Measurements from ENCODE around the gene NR2E3. TPM values are rescaled to one million over a fixed set of nuclear protein-coding genes. Genes with fewer than 3 reads are reported as not detected.

Gene NR2E3
- total and polyA plus RNA-seq, 9 of the 15 experiments (the other 6 are each of a cell fraction or from before 2014, with no cell fraction given): not detected

DNA sequence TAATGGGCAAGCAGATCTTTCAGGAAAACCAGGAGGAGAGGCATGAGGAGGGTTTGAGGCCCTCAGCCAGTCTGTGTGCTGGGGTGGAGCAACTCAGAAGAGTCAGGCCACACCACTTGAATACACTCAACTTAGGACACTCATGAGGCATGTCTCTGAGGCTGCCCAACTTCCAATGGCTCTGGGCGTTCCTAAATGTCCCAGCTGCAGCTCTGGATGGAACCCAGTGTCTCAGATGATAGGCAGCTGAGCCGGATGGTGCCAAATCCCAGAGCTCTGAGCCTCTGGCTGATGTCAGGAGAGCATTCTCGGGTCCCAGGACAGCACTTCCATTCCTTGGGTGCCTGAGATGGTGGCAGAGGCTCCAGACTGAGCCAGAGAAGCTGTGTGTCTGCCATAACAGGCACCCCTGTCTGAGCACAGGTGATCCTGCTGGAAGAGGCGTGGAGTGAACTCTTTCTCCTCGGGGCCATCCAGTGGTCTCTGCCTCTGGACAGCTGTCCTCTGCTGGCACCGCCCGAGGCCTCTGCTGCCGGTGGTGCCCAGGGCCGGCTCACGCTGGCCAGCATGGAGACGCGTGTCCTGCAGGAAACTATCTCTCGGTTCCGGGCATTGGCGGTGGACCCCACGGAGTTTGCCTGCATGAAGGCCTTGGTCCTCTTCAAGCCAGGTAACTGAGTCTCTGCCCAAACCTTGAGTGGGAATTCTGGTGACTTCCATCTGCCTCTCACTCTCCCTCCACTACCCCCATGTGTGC lies 2.8 kb downstream of the NR2E3 start:
- no peaks in the 10 kb centered on the region for H3K4me1 ChIP-seq (replicated peaks in 1 of 2; ENCODE audit: control insufficient read depth in 2 of 2, insufficient read depth in 2 of 2, low read length in 2 of 2)
- H3K9me1 ChIP-seq (ENCODE audit: control insufficient read depth, insufficient read depth, low read length): no peaks in the 10 kb centered on the region
- FAIRE-seq (no peak), ATAC-seq (no peak), DNase-seq (ENCODE audit: extremely low read depth in 1 of 4, low spot score in 3 of 4) (no peak)
- intact Hi-C loops (cut with micrococcal nuclease): no loop called here
- no peaks in the 10 kb centered on the region for H3K79me2 ChIP-seq (ENCODE audit: control insufficient read depth, insufficient read depth, low read length)
- in situ Hi-C loops (cut with MboI): no loop called here
- no peak overlapping the region for H3K4me2 ChIP-seq (ENCODE audit: insufficient read depth, low read length)
- peaks cover 5% of the 10 kb centered on the region for H4K20me1 ChIP-seq (replicated peaks; ENCODE audit: control insufficient read depth, insufficient read depth, low read length)
- CTCF ChIA-PET (ENCODE audit: low intra/inter-chr PET ratio): no interaction called here
- no peaks in the 10 kb centered on the region for H3K9me3 ChIP-seq (replicated peaks; ENCODE audit: control insufficient read depth, insufficient read depth, low read depth, low read length)
- H3K9ac ChIP-seq (ENCODE audit: insufficient read depth in 1 of 2, low read depth in 2 of 2, low read length in 2 of 2): no peak overlapping the region
- 3% methylated on average over 16 of the region's 16 CpGs for WGBS (ENCODE audit: insufficient coverage, low coverage, missing lambda C conversion rate)
- H3K27ac ChIP-seq (ENCODE audit: extremely low read depth, low read depth, low read length): no peak overlapping the region
- H2AFZ ChIP-seq (ENCODE audit: low read depth, low read length): no peak overlapping the region
- peaks cover 30 to 69% of the 10 kb centered on the region in 2 experiments; a peak in 4 of 5 replicates for H3K27me3 ChIP-seq (ENCODE audit: control insufficient read depth in 2 of 2, insufficient read depth in 2 of 2, low read length in 2 of 2)
- BruUV-seq (replicated peaks): no TSS peak
- H3K36me3 ChIP-seq (ENCODE audit: control insufficient read depth, insufficient read depth, low read length): no peaks in the 10 kb centered on the region
- POLR2A ChIA-PET: interaction anchor here (1.0 kb wide), 1 partner anchor 11 kb away, joined by 3 read pairs; no protein-coding TSS in a partner anchor
- no peak overlapping the region for H3K4me3 ChIP-seq
- no peak for TF ChIP-seq BRF1 (IDR thresholded peaks at IDR 0.05; ENCODE audit: borderline replicate concordance, extremely low read depth, insufficient read length)
- TF ChIP-seq PHTF2 (CRISPR knock-in tag; IDR thresholded peaks at IDR 0.05): no peak
- TF ChIP-seq, protein P1, sequence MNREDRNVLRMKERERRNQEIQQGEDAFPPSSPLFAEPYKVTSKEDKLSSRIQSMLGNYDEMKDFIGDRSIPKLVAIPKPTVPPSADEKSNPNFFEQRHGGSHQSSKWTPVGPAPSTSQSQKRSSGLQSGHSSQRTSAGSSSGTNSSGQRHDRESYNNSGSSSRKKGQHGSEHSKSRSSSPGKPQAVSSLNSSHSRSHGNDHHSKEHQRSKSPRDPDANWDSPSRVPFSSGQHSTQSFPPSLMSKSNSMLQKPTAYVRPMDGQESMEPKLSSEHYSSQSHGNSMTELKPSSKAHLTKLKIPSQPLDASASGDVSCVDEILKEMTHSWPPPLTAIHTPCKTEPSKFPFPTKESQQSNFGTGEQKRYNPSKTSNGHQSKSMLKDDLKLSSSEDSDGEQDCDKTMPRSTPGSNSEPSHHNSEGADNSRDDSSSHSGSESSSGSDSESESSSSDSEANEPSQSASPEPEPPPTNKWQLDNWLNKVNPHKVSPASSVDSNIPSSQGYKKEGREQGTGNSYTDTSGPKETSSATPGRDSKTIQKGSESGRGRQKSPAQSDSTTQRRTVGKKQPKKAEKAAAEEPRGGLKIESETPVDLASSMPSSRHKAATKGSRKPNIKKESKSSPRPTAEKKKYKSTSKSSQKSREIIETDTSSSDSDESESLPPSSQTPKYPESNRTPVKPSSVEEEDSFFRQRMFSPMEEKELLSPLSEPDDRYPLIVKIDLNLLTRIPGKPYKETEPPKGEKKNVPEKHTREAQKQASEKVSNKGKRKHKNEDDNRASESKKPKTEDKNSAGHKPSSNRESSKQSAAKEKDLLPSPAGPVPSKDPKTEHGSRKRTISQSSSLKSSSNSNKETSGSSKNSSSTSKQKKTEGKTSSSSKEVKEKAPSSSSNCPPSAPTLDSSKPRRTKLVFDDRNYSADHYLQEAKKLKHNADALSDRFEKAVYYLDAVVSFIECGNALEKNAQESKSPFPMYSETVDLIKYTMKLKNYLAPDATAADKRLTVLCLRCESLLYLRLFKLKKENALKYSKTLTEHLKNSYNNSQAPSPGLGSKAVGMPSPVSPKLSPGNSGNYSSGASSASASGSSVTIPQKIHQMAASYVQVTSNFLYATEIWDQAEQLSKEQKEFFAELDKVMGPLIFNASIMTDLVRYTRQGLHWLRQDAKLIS (CRISPR knock-in tag; IDR thresholded peaks at IDR 0.05): no peak
- no peak for TF ChIP-seq ZNF561 (CRISPR knock-in tag; conservative IDR thresholded peaks at IDR 0.05)
- no peak for TF ChIP-seq PTTG1 (tag; IDR thresholded peaks at IDR 0.05; ENCODE audit: low read depth)
- no peak for TF ChIP-seq NUFIP1 (IDR thresholded peaks at IDR 0.05; ENCODE audit: partially characterized antibody)
- TF ChIP-seq, protein P2, sequence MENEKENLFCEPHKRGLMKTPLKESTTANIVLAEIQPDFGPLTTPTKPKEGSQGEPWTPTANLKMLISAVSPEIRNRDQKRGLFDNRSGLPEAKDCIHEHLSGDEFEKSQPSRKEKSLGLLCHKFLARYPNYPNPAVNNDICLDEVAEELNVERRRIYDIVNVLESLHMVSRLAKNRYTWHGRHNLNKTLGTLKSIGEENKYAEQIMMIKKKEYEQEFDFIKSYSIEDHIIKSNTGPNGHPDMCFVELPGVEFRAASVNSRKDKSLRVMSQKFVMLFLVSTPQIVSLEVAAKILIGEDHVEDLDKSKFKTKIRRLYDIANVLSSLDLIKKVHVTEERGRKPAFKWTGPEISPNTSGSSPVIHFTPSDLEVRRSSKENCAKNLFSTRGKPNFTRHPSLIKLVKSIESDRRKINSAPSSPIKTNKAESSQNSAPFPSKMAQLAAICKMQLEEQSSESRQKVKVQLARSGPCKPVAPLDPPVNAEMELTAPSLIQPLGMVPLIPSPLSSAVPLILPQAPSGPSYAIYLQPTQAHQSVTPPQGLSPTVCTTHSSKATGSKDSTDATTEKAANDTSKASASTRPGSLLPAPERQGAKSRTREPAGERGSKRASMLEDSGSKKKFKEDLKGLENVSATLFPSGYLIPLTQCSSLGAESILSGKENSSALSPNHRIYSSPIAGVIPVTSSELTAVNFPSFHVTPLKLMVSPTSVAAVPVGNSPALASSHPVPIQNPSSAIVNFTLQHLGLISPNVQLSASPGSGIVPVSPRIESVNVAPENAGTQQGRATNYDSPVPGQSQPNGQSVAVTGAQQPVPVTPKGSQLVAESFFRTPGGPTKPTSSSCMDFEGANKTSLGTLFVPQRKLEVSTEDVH (IDR thresholded peaks at IDR 0.05; ENCODE audit: low read depth, partially characterized antibody): no peak
- TF ChIP-seq RHOXF2B (CRISPR knock-in tag; conservative IDR thresholded peaks at IDR 0.05): no peak
- TF ChIP-seq PHB2 (IDR thresholded peaks at IDR 0.05; ENCODE audit: low read depth): no peak
- TF ChIP-seq, protein P3, sequence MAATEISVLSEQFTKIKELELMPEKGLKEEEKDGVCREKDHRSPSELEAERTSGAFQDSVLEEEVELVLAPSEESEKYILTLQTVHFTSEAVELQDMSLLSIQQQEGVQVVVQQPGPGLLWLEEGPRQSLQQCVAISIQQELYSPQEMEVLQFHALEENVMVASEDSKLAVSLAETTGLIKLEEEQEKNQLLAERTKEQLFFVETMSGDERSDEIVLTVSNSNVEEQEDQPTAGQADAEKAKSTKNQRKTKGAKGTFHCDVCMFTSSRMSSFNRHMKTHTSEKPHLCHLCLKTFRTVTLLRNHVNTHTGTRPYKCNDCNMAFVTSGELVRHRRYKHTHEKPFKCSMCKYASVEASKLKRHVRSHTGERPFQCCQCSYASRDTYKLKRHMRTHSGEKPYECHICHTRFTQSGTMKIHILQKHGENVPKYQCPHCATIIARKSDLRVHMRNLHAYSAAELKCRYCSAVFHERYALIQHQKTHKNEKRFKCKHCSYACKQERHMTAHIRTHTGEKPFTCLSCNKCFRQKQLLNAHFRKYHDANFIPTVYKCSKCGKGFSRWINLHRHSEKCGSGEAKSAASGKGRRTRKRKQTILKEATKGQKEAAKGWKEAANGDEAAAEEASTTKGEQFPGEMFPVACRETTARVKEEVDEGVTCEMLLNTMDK (IDR thresholded peaks at IDR 0.05; ENCODE audit: borderline replicate concordance, insufficient read depth, low read depth, low read length, poor library complexity, severe bottlenecking): no peak
- no peak for TF ChIP-seq NRF1 (conservative IDR thresholded peaks at IDR 0.05 in 1 of 2, IDR thresholded peaks at IDR 0.05 in 1 of 2)
- TF ChIP-seq NFYB (IDR thresholded peaks at IDR 0.05; ENCODE audit: extremely low read depth, insufficient read length): no peak
- TF ChIP-seq ZNF668 (CRISPR knock-in tag; IDR thresholded peaks at IDR 0.05): no peak

All from K562 (cell line).